Mesendoderm (in vitro differentiated cells): ENCODE measurements around the gene KCNAB2.

Experiments
- DNase-seq: peaks from one replicate; pipeline ENCODE4 v3.0.0; 2013
- H2AK5ac ChIP-seq: 2 replicates; pipeline ENCODE4 v1.6.1; 2013; ENCODE audit warnings: low read length, inconsistent platforms
- H2BK120ac ChIP-seq: 2 replicates; pipeline ENCODE4 v1.6.1; 2013; ENCODE audit warnings: low read depth, mild to moderate bottlenecking, low read length, moderate library complexity, mixed read lengths
- H2BK15ac ChIP-seq: replicated peaks from 2 replicates; pipeline ENCODE4 v1.6.1; 2013; ENCODE audit warnings: low read depth, mild to moderate bottlenecking, moderate library complexity
- H2BK5ac ChIP-seq: 2 replicates; pipeline ENCODE4 v1.6.1; 2013; ENCODE audit warnings: low read length, inconsistent platforms
- H3K18ac ChIP-seq: 2 replicates; pipeline ENCODE4 v1.6.1; 2013; ENCODE audit warnings: mild to moderate bottlenecking, low read length, mixed read lengths
- H3K23ac ChIP-seq: one replicate; pipeline ENCODE4 v1.6.1; 2013; ENCODE audit warnings: low read length
- H3K27ac ChIP-seq: 2 replicates; pipeline ENCODE4 v1.5.1; 2013; ENCODE audit warnings: low read depth, mild to moderate bottlenecking, inconsistent platforms, low read length, moderate library complexity
- H3K27me3 ChIP-seq: 2 replicates; pipeline ENCODE4 v1.6.1; 2013; ENCODE audit warnings: low read length, control low read depth, mild to moderate bottlenecking, inconsistent platforms; ENCODE audit not compliant: insufficient read depth, poor library complexity
- H3K36me3 ChIP-seq: 2 replicates; pipeline ENCODE4 v1.6.1; 2013; ENCODE audit warnings: low read length, inconsistent platforms; ENCODE audit not compliant: control insufficient read depth, insufficient read depth
- H3K4ac ChIP-seq: one replicate; pipeline ENCODE4 v1.6.1; 2013; ENCODE audit warnings: low read depth, mild to moderate bottlenecking, low read length, moderate library complexity
- H3K4me1 ChIP-seq: 2 replicates; pipeline ENCODE4 v1.6.1; 2013; ENCODE audit warnings: low read depth, low read length, inconsistent platforms; ENCODE audit not compliant: control insufficient read depth
- H3K4me2 ChIP-seq: 2 replicates; pipeline ENCODE4 v1.6.1; 2013; ENCODE audit warnings: low read length
- H3K4me3 ChIP-seq: 2 replicates; pipeline ENCODE4 v1.5.1; 2013; ENCODE audit warnings: mild to moderate bottlenecking, low read length
- H3K56ac ChIP-seq: one replicate; pipeline ENCODE4 v1.6.1; 2013; ENCODE audit warnings: low read length
- H3K79me1 ChIP-seq: 2 replicates; pipeline ENCODE4 v1.6.1; 2013; ENCODE audit warnings: low read length, inconsistent platforms
- H3K79me2 ChIP-seq: 2 replicates; pipeline ENCODE4 v1.6.1; 2013; ENCODE audit warnings: mild to moderate bottlenecking, low read length; ENCODE audit not compliant: control insufficient read depth, insufficient read depth
- H3K9ac ChIP-seq: 2 replicates; pipeline ENCODE4 v1.6.1; 2013; ENCODE audit warnings: low read length, inconsistent platforms
- H4K5ac ChIP-seq: one replicate; pipeline ENCODE4 v1.6.1; 2013; ENCODE audit warnings: low read length
- H4K8ac ChIP-seq: one replicate; pipeline ENCODE4 v1.6.1; 2013; ENCODE audit warnings: low read depth, mild to moderate bottlenecking, control low read depth, low read length, moderate library complexity
- WGBS: extraction: QIAGEN DNeasy Blood & Tissue Kit; methylation state at CpG from one replicate; pipeline ENCODE4 v1.1.7; 2013; ENCODE audit warnings: low lambda C conversion rate, missing lambda C conversion rate; ENCODE audit not compliant: insufficient coverage; ENCODE audit errors: extremely low coverage; 5-methylcytosine and 5-hydroxymethylcytosine counted together

KCNAB2 gene

GRCh38 chr1:6019166-6019845 lies 26.4 kb upstream of the KCNAB2 start:
- H3K36me3 ChIP-seq = no peaks in the 10 kb centered on the region
- no CpG with 5 or more reads among the region's 15 CpGs for WGBS
- no peak overlapping the region for H3K18ac ChIP-seq
- no peak overlapping the region for H3K56ac ChIP-seq
- no peak overlapping the region for H3K23ac ChIP-seq
- H2BK120ac ChIP-seq = no peak overlapping the region
- no peak overlapping the region for H2BK5ac ChIP-seq
- no peaks in the 10 kb centered on the region for H3K79me2 ChIP-seq
- no peak overlapping the region for H2AK5ac ChIP-seq
- no peak overlapping the region for H3K4ac ChIP-seq
- no peaks in the 10 kb centered on the region for H3K27me3 ChIP-seq
- H3K4me3 ChIP-seq = no peak overlapping the region
- H3K4me1 ChIP-seq = no peaks in the 10 kb centered on the region
- no peak overlapping the region for H4K8ac ChIP-seq
- H3K9ac ChIP-seq = no peak overlapping the region
- DNase-seq = no peak
- no peak overlapping the region for H3K4me2 ChIP-seq
- no peaks in the 10 kb centered on the region for H3K79me1 ChIP-seq
- H2BK15ac ChIP-seq = no peak overlapping the region
- no peak overlapping the region for H4K5ac ChIP-seq
- H3K27ac ChIP-seq = no peak overlapping the region

GRCh38 chr1:6022193-6022592 lies 23.5 kb upstream of the KCNAB2 start:
- Histone ChIP-seq H3K79me2 (no peaks in the 10 kb centered on the region), H3K4ac (no peak overlapping the region), H2AK5ac (no peak overlapping the region), H3K56ac (no peak overlapping the region), H3K36me3 (no peaks in the 10 kb centered on the region), H2BK5ac (no peak overlapping the region), H3K79me1 (no peaks in the 10 kb centered on the region), H3K23ac (no peak overlapping the region), H3K27ac (no peak overlapping the region), H3K4me3 (no peak overlapping the region), H3K4me1 (no peaks in the 10 kb centered on the region), H3K18ac (no peak overlapping the region), H4K5ac (no peak overlapping the region), H4K8ac (no peak overlapping the region), H3K27me3 (no peaks in the 10 kb centered on the region), H3K9ac (no peak overlapping the region), H2BK120ac (no peak overlapping the region), H2BK15ac (no peak overlapping the region), H3K4me2 (no peak overlapping the region)
- WGBS = no CpG with 5 or more reads among the region's 4 CpGs
- no peak for DNase-seq

- H2BK15ac ChIP-seq = no peak overlapping the region
- no CpG with 5 or more reads among the region's 5 CpGs for WGBS
- no peaks in the 10 kb centered on the region for H3K36me3 ChIP-seq
- H3K27me3 ChIP-seq = no peaks in the 10 kb centered on the region
- H3K56ac ChIP-seq = no peak overlapping the region
- H4K8ac ChIP-seq = no peak overlapping the region
- no peaks in the 10 kb centered on the region for H3K79me1 ChIP-seq
- H3K4me3 ChIP-seq = no peak overlapping the region
- H3K4ac ChIP-seq = no peak overlapping the region
- no peak overlapping the region for H2AK5ac ChIP-seq
- no peak overlapping the region for H2BK5ac ChIP-seq
- H4K5ac ChIP-seq = no peak overlapping the region
- DNase-seq = no peak
- no peaks in the 10 kb centered on the region for H3K4me1 ChIP-seq
- H3K9ac ChIP-seq = no peak overlapping the region
- H3K4me2 ChIP-seq = no peak overlapping the region
- H3K18ac ChIP-seq = no peak overlapping the region
- H3K79me2 ChIP-seq = no peaks in the 10 kb centered on the region
- no peak overlapping the region for H3K27ac ChIP-seq
- no peak overlapping the region for H3K23ac ChIP-seq
- H2BK120ac ChIP-seq = no peak overlapping the region
Measured at GRCh38 chr1:6023346-6023745, 22.3 kb upstream of the KCNAB2 start.

- no peak overlapping the region for H3K4me3 ChIP-seq
- H3K79me2 ChIP-seq = no peaks in the 10 kb centered on the region
- no peak overlapping the region for H2BK5ac ChIP-seq
- H3K18ac ChIP-seq = no peak overlapping the region
- H2AK5ac ChIP-seq = no peak overlapping the region
- no peak overlapping the region for H3K56ac ChIP-seq
- H3K4ac ChIP-seq = no peak overlapping the region
- no peak overlapping the region for H3K23ac ChIP-seq
- no peak overlapping the region for H3K27ac ChIP-seq
- H3K27me3 ChIP-seq = no peaks in the 10 kb centered on the region
- H3K4me1 ChIP-seq = no peaks in the 10 kb centered on the region
- no peak overlapping the region for H3K4me2 ChIP-seq
- H4K8ac ChIP-seq = no peak overlapping the region
- no CpG with 5 or more reads among the region's 6 CpGs for WGBS
- no peak for DNase-seq
- no peaks in the 10 kb centered on the region for H3K79me1 ChIP-seq
- no peaks in the 10 kb centered on the region for H3K36me3 ChIP-seq
- no peak overlapping the region for H3K9ac ChIP-seq
- no peak overlapping the region for H2BK120ac ChIP-seq
- no peak overlapping the region for H2BK15ac ChIP-seq
- no peak overlapping the region for H4K5ac ChIP-seq
Measured at GRCh38 chr1:6024376-6024775, 21.3 kb upstream of the KCNAB2 start.

GRCh38 chr1:6025269-6026094 lies 20.2 kb upstream of the KCNAB2 start:
- H3K36me3 ChIP-seq = no peaks in the 10 kb centered on the region
- H3K79me2 ChIP-seq = no peaks in the 10 kb centered on the region
- no peak overlapping the region for H2AK5ac ChIP-seq
- H3K56ac ChIP-seq = no peak overlapping the region
- no peak overlapping the region for H3K23ac ChIP-seq
- no CpG with 5 or more reads among the region's 29 CpGs for WGBS
- no peaks in the 10 kb centered on the region for H3K4me1 ChIP-seq
- H3K4me3 ChIP-seq = no peak overlapping the region
- no peak overlapping the region for H3K4ac ChIP-seq
- H3K27ac ChIP-seq = no peak overlapping the region
- H2BK15ac ChIP-seq = no peak overlapping the region
- H3K4me2 ChIP-seq = no peak overlapping the region
- no peak overlapping the region for H4K5ac ChIP-seq
- no peak overlapping the region for H4K8ac ChIP-seq
- no peak overlapping the region for H3K18ac ChIP-seq
- DNase-seq = no peak
- no peak overlapping the region for H3K9ac ChIP-seq
- no peak overlapping the region for H2BK120ac ChIP-seq
- H3K79me1 ChIP-seq = no peaks in the 10 kb centered on the region
- H2BK5ac ChIP-seq = no peak overlapping the region
- H3K27me3 ChIP-seq = no peaks in the 10 kb centered on the region
